Mucosa of rectum (tissue), 2 donors: ENCODE measurements around the gene KCNN4.
"Not testable (repeated sequence)": the region's sequence is repeated elsewhere in the genome, so short reads cannot be mapped to it uniquely, and the experiment has no call there.

Experiments
- H3K27ac ChIP-seq, 2 donors: one replicate each; pipeline ENCODE4 v1.7.0; 2013; ENCODE audit warnings: inconsistent platforms in 2 of 2, low read depth in 2 of 2, low read length in 2 of 2
- H3K27me3 ChIP-seq, 2 donors: one replicate each; pipeline ENCODE4 v1.7.0; 2013; ENCODE audit warnings: low read length in 2 of 2; ENCODE audit not compliant: control insufficient read depth in 2 of 2, insufficient read depth in 2 of 2
- H3K36me3 ChIP-seq, 2 donors: one replicate each; pipeline ENCODE4 v1.7.0; 2013; ENCODE audit warnings: low read length in 2 of 2; ENCODE audit not compliant: control insufficient read depth in 2 of 2, insufficient read depth in 2 of 2
- H3K4me1 ChIP-seq, 2 donors: one replicate each; pipeline ENCODE4 v1.7.0; 2013; ENCODE audit warnings: low read length in 2 of 2, mild to moderate bottlenecking in 1 of 2; ENCODE audit not compliant: control insufficient read depth in 2 of 2, insufficient read depth in 2 of 2
- H3K4me3 ChIP-seq, 2 donors: one replicate each; pipeline ENCODE4 v1.7.0; 2013; ENCODE audit warnings: low read length in 2 of 2
- H3K9ac ChIP-seq, 2 donors: one replicate each; pipeline ENCODE4 v1.7.0; 2013; ENCODE audit warnings: low read length in 2 of 2, low read depth in 1 of 2, mild to moderate bottlenecking in 1 of 2
- H3K9me3 ChIP-seq, 2 donors: one replicate each; pipeline ENCODE4 v1.7.0; 2013; ENCODE audit warnings: low read length in 2 of 2; ENCODE audit not compliant: control insufficient read depth in 2 of 2
- donor health status: healthy.
- donor health status: Normal muscosa, but diverticular disease.

The KCNN4 gene

DNA sequence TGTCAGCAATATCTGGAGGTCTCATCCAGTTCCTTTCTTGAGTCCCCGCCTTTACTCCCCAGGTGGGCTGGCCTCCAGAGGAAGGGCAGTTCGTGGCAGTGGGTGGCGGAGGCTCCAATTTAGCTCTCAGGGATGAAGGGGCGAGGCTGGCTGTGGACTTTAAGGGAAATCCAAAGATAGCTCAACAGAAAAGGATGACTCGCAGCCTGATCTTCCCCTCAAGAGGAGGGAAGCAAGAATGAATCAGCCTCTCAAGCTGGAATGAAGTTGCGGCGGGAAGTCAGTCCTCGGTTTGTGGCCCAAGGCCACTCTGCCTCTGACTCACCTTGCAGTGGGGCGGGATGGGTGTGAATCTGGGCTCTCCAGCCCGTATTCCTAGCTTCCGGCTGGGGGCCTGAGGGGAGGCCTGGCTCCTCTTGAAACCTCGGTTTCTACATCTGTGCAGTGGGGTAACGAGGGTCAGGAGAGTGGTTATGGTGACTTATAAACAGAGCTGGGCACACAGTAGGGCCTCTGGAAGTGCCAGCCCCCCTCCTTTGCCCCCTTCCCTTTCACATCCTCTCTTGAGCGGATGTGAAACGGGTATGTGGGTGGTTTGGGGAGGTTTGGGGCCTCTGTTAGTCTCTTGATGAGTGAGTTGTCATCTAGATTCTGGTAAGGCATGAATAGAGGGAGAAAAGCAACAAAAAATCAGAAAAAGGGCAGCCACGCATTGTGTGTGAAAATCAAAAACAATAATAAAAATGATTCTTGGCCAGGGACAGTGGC is 15.5 kb downstream of the KCNN4 start:
- H3K4me1 ChIP-seq: peaks cover 46 to 48% of the 10 kb centered on the region in 2 donors
- peak overlapping the region in 1 of 2 donors; percentile 52 for H3K9ac ChIP-seq
- H3K36me3 ChIP-seq: peaks cover 3 to 19% of the 10 kb centered on the region in 2 donors
- H3K4me3 ChIP-seq: no peak overlapping the region
- no peaks in the 10 kb centered on the region for H3K9me3 ChIP-seq
- peak overlapping the region; percentile 61 to 82 for H3K27ac ChIP-seq
- no peaks in the 10 kb centered on the region for H3K27me3 ChIP-seq

- H3K4me3 ChIP-seq, H3K9me3 ChIP-seq, H3K27me3 ChIP-seq: not testable (repeated sequence)
- peaks cover 3 to 13% of the 10 kb centered on the region in 2 donors for H3K36me3 ChIP-seq
- peaks cover 40 to 44% of the 10 kb centered on the region in 2 donors for H3K4me1 ChIP-seq
- peak overlapping the region in 1 of 2 donors; percentile 52 for H3K9ac ChIP-seq
- H3K27ac ChIP-seq: peak overlapping the region; percentile 61 to 82
Observed at GRCh38 chr19:43764684-43765083, 16.1 kb downstream of the KCNN4 start.

DNA sequence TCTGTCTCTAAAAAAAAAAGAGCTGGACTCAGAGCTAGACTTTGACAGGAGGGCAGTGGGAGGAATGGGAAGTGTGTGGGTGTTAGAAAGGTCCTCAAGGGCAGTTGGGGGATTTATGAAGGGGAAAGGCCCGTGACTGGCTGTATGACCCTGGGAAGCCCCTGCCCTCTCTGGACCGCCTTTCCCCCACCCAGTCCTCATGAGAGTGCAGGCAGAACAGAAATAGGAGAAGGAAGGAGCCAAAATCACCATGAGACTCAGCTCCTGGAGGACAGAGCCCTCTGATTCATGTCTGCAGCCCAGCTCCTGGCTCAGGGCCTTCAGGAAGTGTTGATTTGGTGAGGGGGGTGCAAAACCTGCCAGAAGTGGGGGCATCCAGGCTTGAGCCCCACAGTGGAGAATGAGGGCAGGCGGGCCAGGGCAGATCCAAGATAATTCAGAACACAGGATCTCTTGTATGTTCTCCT is 17.3 kb downstream of the KCNN4 start:
- Histone ChIP-seq H3K27me3 (no peaks in the 10 kb centered on the region), H3K36me3 (peaks cover 0 to 4% of the 10 kb centered on the region in 2 donors), H3K4me3 (no peak overlapping the region), H3K9me3 (no peaks in the 10 kb centered on the region), H3K4me1 (peaks cover 28 to 33% of the 10 kb centered on the region in 2 donors), H3K9ac (peak overlapping the region in 1 of 2 donors; percentile 41), H3K27ac (peak overlapping the region in 1 of 2 donors; percentile 32)

- Histone ChIP-seq H3K4me1 (peaks cover 23 to 29% of the 10 kb centered on the region in 2 donors), H3K9ac (no peak overlapping the region), H3K27ac (no peak overlapping the region), H3K9me3 (no peaks in the 10 kb centered on the region), H3K27me3 (no peaks in the 10 kb centered on the region), H3K36me3 (no peaks in the 10 kb centered on the region), H3K4me3 (no peak overlapping the region)
Observed at GRCh38 chr19:43762814-43763213, 18.0 kb downstream of the KCNN4 start.

DNA sequence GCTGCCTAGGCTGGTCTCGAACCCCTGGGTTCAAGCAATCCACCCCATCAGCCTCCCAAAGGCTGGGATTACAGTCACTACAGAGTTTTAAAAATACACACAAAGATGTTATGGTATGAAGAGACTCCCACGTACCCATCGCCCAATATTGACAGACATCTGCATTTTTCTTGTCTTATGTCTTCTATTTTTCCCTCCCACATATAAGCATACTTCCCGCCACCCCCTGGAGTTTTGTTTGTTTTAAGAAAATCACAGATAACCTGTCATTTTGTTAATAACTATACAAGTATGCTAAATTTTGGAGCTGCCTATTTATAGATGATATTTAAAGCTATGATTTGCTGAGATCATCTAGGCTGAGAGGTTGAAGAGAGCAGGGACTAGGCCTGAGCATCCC is 19.8 kb downstream of the KCNN4 start:
- H3K4me3 ChIP-seq: no peak overlapping the region
- H3K27me3 ChIP-seq: no peaks in the 10 kb centered on the region

GRCh38 chr19:43759515-43759914 is 21.3 kb downstream of the KCNN4 start:
- Histone ChIP-seq H3K9me3 (no peaks in the 10 kb centered on the region), H3K4me3 (no peak overlapping the region), H3K27me3 (no peaks in the 10 kb centered on the region), H3K9ac (no peak overlapping the region), H3K27ac (no peak overlapping the region), H3K36me3 (no peaks in the 10 kb centered on the region), H3K4me1 (peaks cover 16 to 19% of the 10 kb centered on the region in 2 donors)

More for the DNA sequence above, 19.8 kb downstream of the KCNN4 start:
- Histone ChIP-seq H3K36me3 (no peaks in the 10 kb centered on the region), H3K27ac (no peak overlapping the region), H3K4me1 (peaks cover 14 to 19% of the 10 kb centered on the region in 2 donors), H3K9me3 (no peaks in the 10 kb centered on the region), H3K9ac (no peak overlapping the region)

DNA sequence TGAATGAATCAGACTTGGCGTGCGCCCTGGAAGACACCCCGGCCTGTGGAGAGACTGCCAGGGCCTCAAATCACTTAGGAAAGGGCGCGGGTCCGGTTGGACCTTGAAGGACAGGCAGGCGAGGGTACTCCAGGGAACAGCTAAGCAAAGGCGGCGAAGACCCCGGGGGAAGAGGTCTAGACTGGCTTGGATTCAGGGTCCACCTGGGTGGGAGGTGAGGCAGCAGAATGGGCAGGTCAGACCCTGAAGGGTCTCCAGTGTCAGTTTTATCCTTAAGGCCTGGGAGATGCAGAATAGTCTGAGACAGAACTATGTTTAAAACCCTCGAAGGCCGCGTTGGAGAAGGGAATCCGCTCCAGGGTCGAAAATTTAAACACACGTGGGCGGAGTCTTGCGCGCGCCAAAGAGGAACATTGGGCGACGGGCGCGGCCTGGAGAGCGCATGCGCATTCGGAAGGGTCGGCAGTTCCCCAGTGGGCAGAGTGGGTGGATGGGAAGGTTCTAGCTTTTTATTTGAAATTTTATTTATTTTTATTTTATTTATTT is 25.4 kb downstream of the KCNN4 start:
- Histone ChIP-seq H3K27me3 (no peaks in the 10 kb centered on the region), H3K27ac (peak overlapping the region; percentile 100), H3K4me3 (peak overlapping the region; percentile 89 to 91), H3K9ac (peak overlapping the region; percentile 89 to 96), H3K9me3 (no peaks in the 10 kb centered on the region), H3K4me1 (peaks cover 33 to 35% of the 10 kb centered on the region in 2 donors), H3K36me3 (peaks cover 7 to 8% of the 10 kb centered on the region in 2 donors)

DNA sequence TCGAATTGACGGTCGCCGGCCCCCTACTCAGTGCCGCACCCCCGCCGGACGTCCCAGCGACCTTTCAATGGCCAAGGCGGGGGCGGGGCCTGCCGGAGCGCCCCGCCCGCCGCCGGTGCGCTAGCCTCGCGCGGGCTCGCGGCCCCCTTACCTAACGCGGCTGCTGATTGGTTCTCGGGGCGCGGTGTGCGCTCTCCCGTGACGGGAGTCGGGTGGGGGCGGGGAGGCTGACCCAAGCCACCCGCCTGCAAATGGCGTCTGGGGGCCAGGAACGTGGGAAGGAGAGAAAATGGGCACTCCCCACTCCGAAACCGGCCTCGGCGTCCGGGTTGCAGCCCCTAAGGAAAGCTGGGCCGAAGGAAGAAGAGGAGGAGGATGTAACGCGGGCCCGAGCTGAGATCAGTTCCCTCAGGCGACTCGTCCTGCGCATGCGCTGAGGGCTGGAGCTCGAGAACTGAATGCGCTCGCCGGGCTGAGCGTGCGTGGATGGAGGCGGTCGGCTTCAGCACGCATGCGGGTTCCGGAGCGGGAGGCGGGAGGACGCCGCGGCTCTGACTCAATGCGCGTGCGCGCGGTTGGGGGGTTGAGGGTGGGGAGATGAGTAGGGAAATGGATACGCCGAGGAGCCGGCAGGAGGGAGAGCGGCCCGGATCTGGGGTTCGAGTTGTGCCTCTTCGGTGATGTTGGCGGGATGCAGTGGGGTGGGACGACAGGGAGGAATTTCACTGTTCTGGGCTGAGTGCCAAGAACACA is 26.1 kb downstream of the KCNN4 start, which contains the start of gene SMG9:
Gene SMG9, minus strand, starts transcription at position 460 of the 753 bp plus-strand sequence. CDS start 4,221 bp downstream, outside the sequence.
- Histone ChIP-seq H3K9ac (peak within 1 kb of the TSS; percentile 89 to 96), H3K27me3 (no peaks in the 10 kb centered on the region), H3K4me3 (peak within 1 kb of the TSS; percentile 89 to 91), H3K9me3 (no peaks in the 10 kb centered on the region), H3K27ac (peak within 1 kb of the TSS; percentile 100), H3K36me3 (peaks cover 13 to 14% of the 10 kb centered on the region in 2 donors), H3K4me1 (peaks cover 33 to 35% of the 10 kb centered on the region in 2 donors)

DNA sequence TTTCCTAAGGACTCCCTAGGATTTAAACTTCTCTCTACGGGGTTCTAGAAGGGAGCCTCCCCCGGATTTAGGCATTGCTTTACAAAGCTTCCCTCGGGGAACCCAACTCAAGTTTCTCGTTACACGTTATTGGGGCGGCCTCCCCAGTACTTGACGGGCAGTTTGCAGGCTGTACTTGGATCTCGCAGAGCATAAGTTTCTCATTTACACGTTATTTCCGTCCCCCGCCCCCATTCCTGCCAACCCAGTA is 26.6 kb downstream of the KCNN4 start:
- Histone ChIP-seq H3K27me3 (no peaks in the 10 kb centered on the region), H3K4me3 (peak overlapping the region; percentile 89 to 91), H3K4me1 (peaks cover 33 to 35% of the 10 kb centered on the region in 2 donors), H3K36me3 (peaks cover 18 to 19% of the 10 kb centered on the region in 2 donors), H3K27ac (peak overlapping the region; percentile 100), H3K9me3 (no peaks in the 10 kb centered on the region), H3K9ac (peak overlapping the region; percentile 89 to 96)
